ENCODE results near the gene ME1. TPM values are rescaled to one million over a fixed set of nuclear protein-coding genes. Genes with fewer than 3 reads are reported as not detected.
"Not testable (repeated sequence)": the region's sequence is repeated elsewhere in the genome, so short reads cannot be mapped to it uniquely, and the experiment has no call there.

The ME1 gene
- total and polyA plus RNA-seq, 2 donors = 2.1 to 8.1 TPM

DNA sequence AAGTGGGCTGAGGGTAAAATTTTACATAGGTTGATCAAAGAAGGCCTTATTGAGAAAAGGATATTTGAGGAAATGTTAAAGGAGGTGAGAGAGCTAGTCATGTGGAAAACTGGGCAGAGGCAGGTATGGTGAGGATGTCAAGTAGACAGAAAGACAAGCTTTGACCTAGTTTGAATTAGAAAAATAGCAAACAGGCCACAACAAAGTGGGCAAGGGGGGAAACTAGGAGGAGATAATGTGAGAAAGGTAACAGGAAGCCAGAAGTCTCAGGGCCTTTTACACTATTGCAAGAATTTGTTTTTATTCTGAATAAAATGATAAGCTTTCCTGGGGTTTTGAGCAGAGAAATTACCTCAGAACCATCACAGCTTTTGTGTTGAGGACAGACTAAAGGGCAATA lies 122.0 kb downstream of the ME1 start:
- no peak overlapping the region for H3K4me3 ChIP-seq (ENCODE audit: low read length in 2 of 2)
- H3K27me3 ChIP-seq (ENCODE audit: control insufficient read depth in 2 of 2, insufficient read depth in 1 of 2, low read length in 1 of 2) = no peaks in the 10 kb centered on the region
- DNase-seq (ENCODE audit: low read depth in 6 of 9, low spot score in 9 of 9) = no peak
- H3K27ac ChIP-seq (ENCODE audit: low read depth in 1 of 2, low read length in 1 of 2) = no peak overlapping the region
- H3K4me1 ChIP-seq (ENCODE audit: control insufficient read depth in 2 of 2, insufficient read depth in 2 of 2, low read length in 2 of 2) = no peaks in the 10 kb centered on the region
- H3K36me3 ChIP-seq (ENCODE audit: control insufficient read depth in 2 of 2, insufficient read depth in 2 of 2, low read length in 1 of 2) = no peaks in the 10 kb centered on the region
- H3K9me3 ChIP-seq (ENCODE audit: control insufficient read depth in 2 of 2, insufficient read depth in 1 of 2, low read length in 1 of 2) = no peaks in the 10 kb centered on the region

- H3K4me3 ChIP-seq (ENCODE audit: low read length in 2 of 2) = no peak overlapping the region
- no peaks in the 10 kb centered on the region for H3K9me3 ChIP-seq (ENCODE audit: control insufficient read depth in 2 of 2, insufficient read depth in 1 of 2, low read length in 1 of 2)
- H3K36me3 ChIP-seq (ENCODE audit: control insufficient read depth in 2 of 2, insufficient read depth in 2 of 2, low read length in 1 of 2) = no peaks in the 10 kb centered on the region
- WGBS = 94% methylated on average over 1 of the region's 1 CpG
- H3K4me1 ChIP-seq (ENCODE audit: control insufficient read depth in 2 of 2, insufficient read depth in 2 of 2, low read length in 2 of 2) = no peaks in the 10 kb centered on the region
- no peaks in the 10 kb centered on the region for H3K27me3 ChIP-seq (ENCODE audit: control insufficient read depth in 2 of 2, insufficient read depth in 1 of 2, low read length in 1 of 2)
- H3K27ac ChIP-seq (ENCODE audit: low read depth in 1 of 2, low read length in 1 of 2) = no peak overlapping the region
- DNase-seq (ENCODE audit: low read depth in 6 of 9, low spot score in 9 of 9) = no peak
Measured at GRCh38 chr6:83307849-83308248, 123.0 kb downstream of the ME1 start.

DNA sequence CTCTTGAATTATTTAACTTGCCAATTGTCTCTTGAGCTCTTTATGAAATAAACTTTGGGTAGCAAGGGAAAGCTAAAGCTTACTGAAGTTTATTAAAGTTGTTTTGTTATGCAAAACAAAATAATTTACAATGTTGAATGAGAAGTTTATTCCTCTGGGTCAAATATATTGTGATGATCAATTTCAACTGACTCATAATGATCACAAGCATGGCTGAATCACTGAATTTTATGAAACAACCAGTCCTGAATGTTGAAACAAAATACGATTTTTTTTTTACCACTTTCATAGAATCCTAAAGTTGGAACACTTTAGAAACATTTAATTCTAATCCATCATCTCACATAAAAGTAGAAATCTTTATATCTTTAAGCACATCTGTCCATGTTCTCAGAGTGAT lies 127.4 kb downstream of the ME1 start:
- WGBS = 92% methylated on average over 1 of the region's 1 CpG
- Histone ChIP-seq H3K4me3 (ENCODE audit: low read length in 2 of 2) (no peak overlapping the region), H3K27ac (ENCODE audit: low read depth in 1 of 2, low read length in 1 of 2) (no peak overlapping the region), H3K27me3 (ENCODE audit: control insufficient read depth in 2 of 2, insufficient read depth in 1 of 2, low read length in 1 of 2) (no peaks in the 10 kb centered on the region), H3K36me3 (ENCODE audit: control insufficient read depth in 2 of 2, insufficient read depth in 2 of 2, low read length in 1 of 2) (no peaks in the 10 kb centered on the region), H3K4me1 (ENCODE audit: control insufficient read depth in 2 of 2, insufficient read depth in 2 of 2, low read length in 2 of 2) (no peaks in the 10 kb centered on the region), H3K9me3 (ENCODE audit: control insufficient read depth in 2 of 2, insufficient read depth in 1 of 2, low read length in 1 of 2) (no peaks in the 10 kb centered on the region)
- no peak for DNase-seq (ENCODE audit: low read depth in 6 of 9, low spot score in 9 of 9)

- WGBS = 69% methylated on average over 6 of the region's 6 CpGs
- no peak overlapping the region for H3K27ac ChIP-seq (ENCODE audit: low read depth in 1 of 2, low read length in 1 of 2)
- H3K27me3 ChIP-seq (ENCODE audit: control insufficient read depth in 2 of 2, insufficient read depth in 1 of 2, low read length in 1 of 2) = no peaks in the 10 kb centered on the region
- no peak for DNase-seq (ENCODE audit: low read depth in 6 of 9, low spot score in 9 of 9)
- H3K36me3 ChIP-seq (ENCODE audit: control insufficient read depth in 2 of 2, insufficient read depth in 2 of 2, low read length in 1 of 2) = no peaks in the 10 kb centered on the region
- H3K9me3 ChIP-seq (ENCODE audit: control insufficient read depth in 2 of 2, insufficient read depth in 1 of 2, low read length in 1 of 2) = peaks cover 0 to 6% of the 10 kb centered on the region in 2 donors
- H3K4me1 ChIP-seq (ENCODE audit: control insufficient read depth in 2 of 2, insufficient read depth in 2 of 2, low read length in 2 of 2) = no peaks in the 10 kb centered on the region
- no peak overlapping the region for H3K4me3 ChIP-seq (ENCODE audit: low read length in 2 of 2)
Measured at GRCh38 chr6:83294676-83295075, 136.2 kb downstream of the ME1 start.

DNA sequence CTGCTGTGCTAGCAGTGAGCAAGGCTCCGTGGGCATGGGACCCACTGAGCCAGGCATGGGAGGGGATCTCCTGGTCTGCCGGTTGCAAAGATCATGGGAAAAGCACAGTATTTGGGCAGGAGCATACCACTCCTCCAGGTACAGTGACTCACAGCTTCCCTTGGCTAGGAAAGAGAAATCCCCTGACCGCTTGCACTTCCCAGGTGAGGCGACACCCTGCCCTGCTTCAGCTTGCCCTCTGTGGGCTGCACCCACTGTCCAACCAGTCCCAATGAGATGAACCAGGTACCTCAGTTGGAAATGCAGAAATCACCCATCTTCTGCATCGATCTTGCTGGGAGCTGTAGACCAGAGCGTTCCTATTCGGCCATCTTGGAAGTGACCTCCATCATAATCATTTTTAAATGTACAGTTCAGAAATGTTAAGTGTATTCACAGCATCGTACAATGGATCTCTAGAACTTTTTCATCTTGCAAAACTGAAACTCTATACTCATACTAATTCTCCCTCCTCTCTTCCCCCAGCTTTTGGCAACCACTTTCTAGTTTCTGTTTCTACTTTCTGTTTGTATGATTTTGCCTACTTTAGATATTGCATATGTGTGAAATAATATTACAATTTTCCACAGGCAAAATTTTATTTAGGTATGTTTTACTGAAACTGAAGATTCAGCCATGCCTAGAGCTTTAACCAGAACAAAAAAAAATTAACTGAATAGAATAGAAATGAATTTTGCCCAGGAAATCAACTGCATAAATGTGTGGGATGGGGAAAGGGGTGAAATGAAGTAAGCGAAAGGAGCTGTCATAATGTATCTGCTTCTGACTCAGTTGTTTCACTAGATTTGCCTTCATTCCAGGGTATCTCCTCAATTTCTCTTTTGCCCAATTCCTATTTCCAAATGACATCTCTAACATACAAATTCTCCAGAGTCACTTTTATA lies 137.7 kb downstream of the ME1 start:
- Histone ChIP-seq H3K27me3 (ENCODE audit: control insufficient read depth in 2 of 2, insufficient read depth in 1 of 2, low read length in 1 of 2) (no peaks in the 10 kb centered on the region), H3K27ac (ENCODE audit: low read depth in 1 of 2, low read length in 1 of 2) (no peak overlapping the region), H3K36me3 (ENCODE audit: control insufficient read depth in 2 of 2, insufficient read depth in 2 of 2, low read length in 1 of 2) (no peaks in the 10 kb centered on the region), H3K9me3 (ENCODE audit: control insufficient read depth in 2 of 2, insufficient read depth in 1 of 2, low read length in 1 of 2) (peaks cover 0 to 6% of the 10 kb centered on the region in 2 donors), H3K4me1 (ENCODE audit: control insufficient read depth in 2 of 2, insufficient read depth in 2 of 2, low read length in 2 of 2) (no peaks in the 10 kb centered on the region), H3K4me3 (ENCODE audit: low read length in 2 of 2) (no peak overlapping the region)
- WGBS = 95% methylated on average over 9 of the region's 9 CpGs
- DNase-seq (ENCODE audit: low read depth in 6 of 9, low spot score in 9 of 9) = no peak

GRCh38 chr6:83287298-83287697 lies 143.6 kb downstream of the ME1 start:
- H3K27me3 ChIP-seq (ENCODE audit: control insufficient read depth in 2 of 2, insufficient read depth in 1 of 2, low read length in 1 of 2); H3K36me3 ChIP-seq (ENCODE audit: control insufficient read depth in 2 of 2, insufficient read depth in 2 of 2, low read length in 1 of 2); H3K9me3 ChIP-seq (ENCODE audit: control insufficient read depth in 2 of 2, insufficient read depth in 1 of 2, low read length in 1 of 2); H3K4me3 ChIP-seq (ENCODE audit: low read length in 2 of 2); H3K4me1 ChIP-seq (ENCODE audit: control insufficient read depth in 2 of 2, insufficient read depth in 2 of 2, low read length in 2 of 2); DNase-seq (ENCODE audit: low read depth in 6 of 9, low spot score in 9 of 9); H3K27ac ChIP-seq (ENCODE audit: low read depth in 1 of 2, low read length in 1 of 2): not testable (repeated sequence)
- 97% methylated on average over 6 of the region's 6 CpGs for WGBS

- no peak overlapping the region for H3K27ac ChIP-seq (ENCODE audit: low read depth in 1 of 2, low read length in 1 of 2)
- H3K4me1 ChIP-seq (ENCODE audit: control insufficient read depth in 2 of 2, insufficient read depth in 2 of 2, low read length in 2 of 2) = no peaks in the 10 kb centered on the region
- DNase-seq (ENCODE audit: low read depth in 6 of 9, low spot score in 9 of 9) = no peak
- 93% methylated on average over 4 of the region's 4 CpGs for WGBS
- H3K9me3 ChIP-seq (ENCODE audit: control insufficient read depth in 2 of 2, insufficient read depth in 1 of 2, low read length in 1 of 2) = no peaks in the 10 kb centered on the region
- no peaks in the 10 kb centered on the region for H3K27me3 ChIP-seq (ENCODE audit: control insufficient read depth in 2 of 2, insufficient read depth in 1 of 2, low read length in 1 of 2)
- no peaks in the 10 kb centered on the region for H3K36me3 ChIP-seq (ENCODE audit: control insufficient read depth in 2 of 2, insufficient read depth in 2 of 2, low read length in 1 of 2)
- H3K4me3 ChIP-seq (ENCODE audit: low read length in 2 of 2) = no peak overlapping the region
Measured at GRCh38 chr6:83285917-83286316, 144.9 kb downstream of the ME1 start.

DNA sequence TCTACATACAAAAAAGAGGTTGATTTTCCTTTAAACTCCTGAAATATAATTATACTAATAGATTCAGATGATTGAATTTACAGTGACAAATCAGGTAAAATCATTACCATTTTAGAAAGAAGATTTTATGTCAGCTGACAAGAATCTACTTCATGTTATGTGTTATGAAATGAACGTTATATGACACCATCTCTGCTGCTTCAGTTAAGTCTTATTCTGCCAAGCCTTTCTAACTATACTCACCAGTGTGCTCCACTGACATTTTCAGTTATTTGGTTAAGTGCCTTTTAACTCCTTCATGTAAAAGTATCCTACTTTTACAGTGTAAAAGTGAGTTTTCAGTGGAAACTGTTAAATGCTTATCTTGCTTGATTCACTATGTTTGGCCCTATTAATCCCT lies 157.3 kb downstream of the ME1 start:
- Histone ChIP-seq H3K27ac (ENCODE audit: low read depth in 1 of 2, low read length in 1 of 2) (no peak overlapping the region), H3K9me3 (ENCODE audit: control insufficient read depth in 2 of 2, insufficient read depth in 1 of 2, low read length in 1 of 2) (no peaks in the 10 kb centered on the region), H3K27me3 (ENCODE audit: control insufficient read depth in 2 of 2, insufficient read depth in 1 of 2, low read length in 1 of 2) (no peaks in the 10 kb centered on the region), H3K36me3 (ENCODE audit: control insufficient read depth in 2 of 2, insufficient read depth in 2 of 2, low read length in 1 of 2) (no peaks in the 10 kb centered on the region), H3K4me3 (ENCODE audit: low read length in 2 of 2) (no peak overlapping the region), H3K4me1 (ENCODE audit: control insufficient read depth in 2 of 2, insufficient read depth in 2 of 2, low read length in 2 of 2) (no peaks in the 10 kb centered on the region)
- DNase-seq (ENCODE audit: low read depth in 6 of 9, low spot score in 9 of 9) = no peak
- WGBS = 90% methylated on average over 1 of the region's 1 CpG

DNA sequence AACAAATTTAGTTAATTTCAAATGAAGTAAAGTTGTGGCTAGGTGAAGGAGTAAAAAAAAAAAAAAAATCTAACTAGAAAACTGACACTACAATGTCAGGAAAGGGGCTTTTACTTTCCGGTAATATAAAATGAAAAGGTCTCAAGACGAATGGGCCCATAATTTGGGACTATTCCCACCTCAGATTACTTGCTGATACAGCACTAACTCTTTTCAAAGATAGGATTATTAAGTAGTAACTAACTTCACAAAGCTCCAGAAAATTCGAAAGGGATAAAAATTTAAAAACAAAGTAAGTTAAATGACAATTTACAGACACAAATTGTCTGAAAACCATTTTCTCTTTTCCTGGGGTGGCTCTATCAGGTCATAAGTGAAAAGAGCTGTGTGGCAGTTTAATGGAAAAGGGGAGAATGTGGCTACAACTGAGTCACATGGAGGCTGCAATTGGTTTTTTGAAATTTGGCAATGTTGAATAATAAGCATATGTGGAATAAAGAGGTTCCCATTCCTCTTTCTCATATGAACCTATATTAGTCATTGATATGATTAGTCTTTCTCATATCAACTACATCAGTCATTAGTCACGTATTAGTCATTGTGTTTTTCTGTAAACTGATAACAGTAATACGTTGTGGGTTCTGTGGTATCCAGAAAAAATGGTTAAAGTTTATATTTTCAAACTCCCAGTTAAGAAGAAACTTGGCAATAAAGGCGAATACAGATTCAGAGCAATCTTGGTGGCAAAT lies 159.7 kb downstream of the ME1 start:
- Histone ChIP-seq H3K27ac (ENCODE audit: low read depth in 1 of 2, low read length in 1 of 2) (no peak overlapping the region), H3K9me3 (ENCODE audit: control insufficient read depth in 2 of 2, insufficient read depth in 1 of 2, low read length in 1 of 2) (no peaks in the 10 kb centered on the region), H3K36me3 (ENCODE audit: control insufficient read depth in 2 of 2, insufficient read depth in 2 of 2, low read length in 1 of 2) (no peaks in the 10 kb centered on the region), H3K27me3 (ENCODE audit: control insufficient read depth in 2 of 2, insufficient read depth in 1 of 2, low read length in 1 of 2) (no peaks in the 10 kb centered on the region), H3K4me3 (ENCODE audit: low read length in 2 of 2) (no peak overlapping the region), H3K4me1 (ENCODE audit: control insufficient read depth in 2 of 2, insufficient read depth in 2 of 2, low read length in 2 of 2) (no peaks in the 10 kb centered on the region)
- 90% methylated on average over 6 of the region's 6 CpGs for WGBS
- DNase-seq (ENCODE audit: low read depth in 6 of 9, low spot score in 9 of 9) = no peak
